ENCODE results near the gene SYNGR1.

SYNGR1 gene

GRCh38 chr22:39432361-39432811 is 82.6 kb downstream of the SYNGR1 start:
- no peak for DNase-seq

- no peak for DNase-seq
Observed at GRCh38 chr22:39433476-39434242, 83.9 kb downstream of the SYNGR1 start.

- no peak for DNase-seq
Observed at GRCh38 chr22:39434243-39434653, 84.5 kb downstream of the SYNGR1 start.

GRCh38 chr22:39434721-39435120 is 84.9 kb downstream of the SYNGR1 start:
- no peak for DNase-seq

Data from NCI-H226 (cell line).